Glutamatergic neuron (in vitro differentiated cells): ENCODE results near the gene C11orf21. TPM values are rescaled to one million over a fixed set of nuclear protein-coding genes. Genes with fewer than 3 reads are reported as not detected.

Source experiments
- DNase-seq: peaks from one replicate; pipeline ENCODE4 v3.0.0; 2022
- H3K27ac Mint-ChIP-seq: one replicate; pipeline ENCODE4 v1.8.0; 2020; ENCODE audit warnings: mild to moderate bottlenecking, mixed read lengths, inconsistent platforms; ENCODE audit not compliant: unreplicated experiment
- H3K27me3 Mint-ChIP-seq: one replicate; pipeline ENCODE4 v1.8.0; 2020; ENCODE audit warnings: mild to moderate bottlenecking, moderate library complexity, mixed read lengths, inconsistent platforms; ENCODE audit not compliant: unreplicated experiment
- H3K36me3 Mint-ChIP-seq: one replicate; pipeline ENCODE4 v1.8.0; 2020; ENCODE audit warnings: mild to moderate bottlenecking, mixed read lengths, inconsistent platforms; ENCODE audit not compliant: unreplicated experiment
- H3K4me1 Mint-ChIP-seq: one replicate; pipeline ENCODE4 v1.8.0; 2020; ENCODE audit warnings: mild to moderate bottlenecking, low read depth, mixed read lengths, inconsistent platforms; ENCODE audit not compliant: unreplicated experiment
- H3K4me3 Mint-ChIP-seq: one replicate; pipeline ENCODE4 v1.8.0; 2020; ENCODE audit warnings: mild to moderate bottlenecking, mixed read lengths, inconsistent platforms; ENCODE audit not compliant: unreplicated experiment
- H3K9me3 Mint-ChIP-seq: one replicate; pipeline ENCODE4 v1.8.0; 2020; ENCODE audit warnings: mild to moderate bottlenecking, moderate library complexity, mixed read lengths, inconsistent platforms; ENCODE audit not compliant: unreplicated experiment
- long read RNA-seq: library from polyadenylated mRNA; unstranded; transcript quantifications from one replicate; pipeline ENCODE4 v2.0.0, GENCODE V29; 2020; ENCODE audit not compliant: unreplicated experiment
- total RNA-seq: library from RNA; stranded (reverse); fragmentation: NEBNext Ultra II Directional; extraction: Animal tissue kit (Norgen Biotek cat#: 25700); gene quantifications from one replicate; pipeline ENCODE4 v1.2.1, GENCODE V29; 2021; ENCODE audit not compliant: unreplicated experiment
- TF ChIP-seq, protein P1 (sequence below): fragments of 200-600 bp; sonication (generic); IDR thresholded peaks from one replicate; pipeline ENCODE4 v1.5.0; 2021; ENCODE audit not compliant: partially characterized antibody, unreplicated experiment

Gene C11orf21
- total RNA-seq: not detected
- long read RNA-seq: 0 reads

DNA sequence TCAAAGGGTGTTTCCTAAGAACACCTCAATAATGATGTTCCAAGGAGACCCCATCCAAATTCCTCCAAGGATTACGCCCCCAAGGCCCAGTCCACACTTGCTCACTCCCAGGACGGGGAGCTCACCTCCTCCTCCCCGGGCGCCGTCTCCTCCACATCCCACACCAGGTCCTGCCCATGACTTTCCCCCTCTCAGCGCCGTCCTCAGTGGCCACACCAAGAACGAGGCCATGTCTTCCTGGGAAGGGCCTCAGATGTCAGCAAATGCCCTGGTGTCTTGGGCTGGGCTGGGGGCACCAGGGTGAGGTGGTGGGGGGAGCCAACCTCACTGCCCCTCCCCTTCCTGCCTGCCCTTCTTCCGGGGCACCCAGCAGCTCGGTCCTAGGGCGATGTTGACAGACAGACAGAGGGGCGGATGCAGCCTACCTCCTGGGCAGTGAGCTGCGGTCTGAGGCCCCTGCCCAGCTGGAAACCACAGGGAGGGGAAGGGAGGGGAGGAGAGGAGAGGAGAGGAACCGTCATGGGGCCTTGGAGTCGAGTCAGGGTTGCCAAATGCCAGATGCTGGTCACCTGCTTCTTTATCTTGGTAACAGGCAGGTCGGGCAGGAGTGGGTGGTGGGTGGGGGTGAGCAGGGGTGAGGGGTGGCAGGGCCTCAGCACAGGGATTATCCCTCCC lies at the start of gene C11orf21, which contains the start of gene TSPAN32:
Gene C11orf21 (minus strand): TSS at position 288 of the 675 bp plus-strand sequence. CDS start 110 bp downstream, at position 178.
Gene TSPAN32 (plus strand): TSS at position 383 of the 675 bp plus-strand sequence. CDS start 137 bp downstream, at position 520.
- H3K27me3 Mint-ChIP-seq: peaks cover 2% of the 10 kb centered on the region
- H3K27ac Mint-ChIP-seq: no peak within 1 kb of the TSS
- DNase-seq: no peak
- H3K9me3 Mint-ChIP-seq: peaks cover 2% of the 10 kb centered on the region
- TF ChIP-seq, protein P1, sequence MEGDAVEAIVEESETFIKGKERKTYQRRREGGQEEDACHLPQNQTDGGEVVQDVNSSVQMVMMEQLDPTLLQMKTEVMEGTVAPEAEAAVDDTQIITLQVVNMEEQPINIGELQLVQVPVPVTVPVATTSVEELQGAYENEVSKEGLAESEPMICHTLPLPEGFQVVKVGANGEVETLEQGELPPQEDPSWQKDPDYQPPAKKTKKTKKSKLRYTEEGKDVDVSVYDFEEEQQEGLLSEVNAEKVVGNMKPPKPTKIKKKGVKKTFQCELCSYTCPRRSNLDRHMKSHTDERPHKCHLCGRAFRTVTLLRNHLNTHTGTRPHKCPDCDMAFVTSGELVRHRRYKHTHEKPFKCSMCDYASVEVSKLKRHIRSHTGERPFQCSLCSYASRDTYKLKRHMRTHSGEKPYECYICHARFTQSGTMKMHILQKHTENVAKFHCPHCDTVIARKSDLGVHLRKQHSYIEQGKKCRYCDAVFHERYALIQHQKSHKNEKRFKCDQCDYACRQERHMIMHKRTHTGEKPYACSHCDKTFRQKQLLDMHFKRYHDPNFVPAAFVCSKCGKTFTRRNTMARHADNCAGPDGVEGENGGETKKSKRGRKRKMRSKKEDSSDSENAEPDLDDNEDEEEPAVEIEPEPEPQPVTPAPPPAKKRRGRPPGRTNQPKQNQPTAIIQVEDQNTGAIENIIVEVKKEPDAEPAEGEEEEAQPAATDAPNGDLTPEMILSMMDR: no peak
- H3K4me1 Mint-ChIP-seq: no peaks in the 10 kb centered on the region
- H3K4me3 Mint-ChIP-seq: no peak within 1 kb of the TSS
- no peaks in the 10 kb centered on the region for H3K36me3 Mint-ChIP-seq

GRCh38 chr11:2348986-2349385 lies 47.3 kb upstream of the C11orf21 start:
- no peak for DNase-seq
- Mint-ChIP-seq H3K9me3 (peaks cover 6% of the 10 kb centered on the region), H3K27ac (no peak overlapping the region), H3K4me3 (no peak overlapping the region), H3K36me3 (peaks cover 10% of the 10 kb centered on the region), H3K4me1 (no peaks in the 10 kb centered on the region), H3K27me3 (peaks cover 1% of the 10 kb centered on the region)
- TF ChIP-seq, protein P1: no peak

GRCh38 chr11:2347308-2347830 lies 45.7 kb upstream of the C11orf21 start:
- Mint-ChIP-seq H3K27me3 (peaks cover 1% of the 10 kb centered on the region), H3K4me1 (no peaks in the 10 kb centered on the region)

GRCh38 chr11:2346586-2347307 lies 45.0 kb upstream of the C11orf21 start:
- Mint-ChIP-seq H3K9me3 (peaks cover 6% of the 10 kb centered on the region), H3K27me3 (peaks cover 1% of the 10 kb centered on the region)

More at GRCh38 chr11:2347308-2347830, 45.7 kb upstream of the C11orf21 start:
- Mint-ChIP-seq H3K36me3 (peaks cover 14% of the 10 kb centered on the region), H3K27ac (no peak overlapping the region), H3K9me3 (peaks cover 7% of the 10 kb centered on the region), H3K4me3 (no peak overlapping the region)
- TF ChIP-seq, protein P1: no peak
- DNase-seq: no peak

More at GRCh38 chr11:2346586-2347307, 45.0 kb upstream of the C11orf21 start:
- H3K36me3 Mint-ChIP-seq: peaks cover 14% of the 10 kb centered on the region
- TF ChIP-seq, protein P1: no peak
- no peaks in the 10 kb centered on the region for H3K4me1 Mint-ChIP-seq
- no peak overlapping the region for H3K27ac Mint-ChIP-seq
- no peak overlapping the region for H3K4me3 Mint-ChIP-seq
- DNase-seq: no peak
